ENCODE data around the gene RPS6KA5. TPM values are rescaled to one million over a fixed set of nuclear protein-coding genes. Genes with fewer than 3 reads are reported as not detected.
"Not testable (repeated sequence)": the region's sequence is repeated elsewhere in the genome, so short reads cannot be mapped to it uniquely, and the experiment has no call there.

RPS6KA5 gene
- total and polyA plus RNA-seq, 5 experiments from 2014 or later, result 12.3 to 23.2 (median 14.5) TPM

DNA sequence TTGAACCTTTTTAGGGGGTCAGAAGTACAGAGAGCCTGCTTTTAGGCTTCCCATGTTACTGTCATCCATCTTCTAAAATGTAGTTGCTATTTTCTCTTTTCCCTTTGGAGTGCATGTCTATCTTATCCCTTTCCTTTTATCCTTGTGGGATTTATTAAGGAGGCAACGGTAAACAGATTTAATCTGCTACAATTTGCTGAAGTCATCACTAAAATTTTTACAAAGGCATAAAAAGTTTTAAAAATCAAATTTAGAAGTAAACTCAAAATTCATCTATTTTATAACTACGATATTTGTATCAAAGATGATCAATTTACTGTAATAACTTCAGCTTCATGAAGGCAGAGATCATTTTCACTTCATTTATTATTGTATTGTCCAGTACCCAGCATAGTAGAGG, 118.7 kb downstream of the RPS6KA5 start:
- Mint-ChIP-seq H3K4me1 (peaks cover 0 to 13% (median 0%) of the 10 kb centered on the region in 4 donors), H3K9me3 (peaks cover 8 to 36% (median 26%) of the 10 kb centered on the region in 9 donors), H3K36me3 (peaks cover 49 to 79% (median 65%) of the 10 kb centered on the region in 3 donors), H3K27me3 (no peaks in the 10 kb centered on the region), H3K27ac (no peak overlapping the region), H3K4me3 (no peak overlapping the region)
- no peak for DNase-seq
- POLR2A ChIA-PET, result no interaction called here
- no peak for ATAC-seq

DNA sequence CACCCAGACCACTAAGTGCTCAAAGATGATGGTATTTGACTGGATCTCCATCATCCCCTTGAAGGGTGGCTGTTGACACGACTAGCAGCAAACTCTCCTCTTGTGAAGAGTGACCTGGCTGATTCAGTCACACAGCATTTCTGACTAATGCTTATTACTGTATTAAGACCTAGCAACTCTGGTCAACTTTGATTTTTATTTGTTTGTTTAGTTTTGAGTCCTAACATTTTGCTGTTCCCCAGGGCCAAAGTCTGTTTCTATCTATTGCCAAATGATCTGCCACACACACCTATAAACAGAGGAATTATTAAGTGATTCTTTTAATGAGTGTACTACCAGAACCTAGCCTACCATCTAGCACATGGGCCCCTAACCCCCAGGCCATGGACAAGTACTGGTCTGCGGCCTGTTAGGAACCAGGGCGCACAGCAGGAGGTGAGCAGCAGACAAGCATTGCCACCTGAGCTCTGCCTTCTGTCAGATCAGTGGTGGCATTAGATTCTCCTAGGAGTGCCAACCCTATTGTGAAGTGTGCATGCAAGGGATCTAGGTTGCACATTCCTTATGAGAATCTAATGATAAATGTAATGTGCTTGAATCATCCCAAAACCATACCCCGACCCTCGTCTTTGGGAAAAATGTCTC, 120.0 kb downstream of the RPS6KA5 start:
- H3K36me3 Mint-ChIP-seq, result peaks cover 50 to 72% (median 60%) of the 10 kb centered on the region in 3 donors
- POLR2A ChIA-PET, result no interaction called here
- peaks cover 0 to 9% (median 0%) of the 10 kb centered on the region in 4 donors for H3K4me1 Mint-ChIP-seq
- DNase-seq (no peak), ATAC-seq (no peak)
- no peaks in the 10 kb centered on the region for H3K27me3 Mint-ChIP-seq
- no peak overlapping the region for H3K27ac Mint-ChIP-seq
- no peak overlapping the region for H3K4me3 Mint-ChIP-seq
- H3K9me3 Mint-ChIP-seq, result peaks cover 8 to 36% (median 26%) of the 10 kb centered on the region in 9 donors

DNA sequence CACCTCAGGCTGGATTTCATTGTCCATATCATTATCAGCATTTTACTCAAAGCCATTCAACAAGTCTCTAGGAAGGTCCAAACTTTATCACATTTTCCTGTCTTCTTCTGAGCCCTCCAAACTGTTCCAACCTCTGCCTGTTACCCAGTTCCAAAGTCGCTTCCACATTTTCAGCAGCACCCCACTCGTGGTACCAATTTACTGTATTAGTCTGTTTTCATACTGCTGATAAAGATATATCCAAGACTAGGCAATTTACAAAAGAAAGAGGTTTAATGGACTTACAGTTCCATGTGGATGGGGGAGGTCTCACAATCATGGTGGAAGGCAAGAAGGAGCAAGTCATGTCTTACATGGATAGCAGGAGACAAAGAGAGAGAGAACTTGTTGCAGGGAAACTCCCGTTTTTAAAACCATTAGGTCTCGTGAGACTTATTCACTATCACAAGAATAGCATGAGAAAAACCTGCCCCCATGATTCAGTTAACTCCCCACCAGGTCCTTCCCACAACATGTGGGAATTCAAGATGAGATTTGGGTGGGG, 121.1 kb downstream of the RPS6KA5 start:
- H3K4me1 Mint-ChIP-seq, H3K27me3 Mint-ChIP-seq, POLR2A ChIA-PET, ATAC-seq, DNase-seq, H3K4me3 Mint-ChIP-seq, H3K27ac Mint-ChIP-seq: not testable (repeated sequence)
- peaks cover 8 to 36% (median 26%) of the 10 kb centered on the region in 9 donors for H3K9me3 Mint-ChIP-seq
- H3K36me3 Mint-ChIP-seq, result peaks cover 50 to 70% (median 60%) of the 10 kb centered on the region in 3 donors

DNA sequence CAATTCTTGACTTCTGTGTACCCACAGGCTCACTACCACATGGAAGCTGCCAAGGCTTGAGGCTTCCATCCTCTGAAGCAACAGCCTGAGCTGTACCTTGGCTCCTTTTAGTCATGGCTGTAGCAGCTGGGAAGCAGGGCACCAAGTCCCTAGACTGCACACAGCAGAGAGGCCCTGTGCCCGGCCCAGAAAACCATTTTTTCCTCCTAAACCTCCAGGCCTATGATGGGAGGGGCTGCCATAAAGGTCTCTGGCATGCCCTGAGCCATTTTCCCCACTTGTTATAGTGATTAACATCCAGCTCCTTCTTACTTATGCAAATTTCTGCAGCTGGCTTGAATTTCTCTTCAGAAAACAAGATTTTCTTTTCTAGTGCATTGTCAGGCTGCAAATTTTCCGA, 121.8 kb downstream of the RPS6KA5 start:
- peaks cover 50 to 68% (median 60%) of the 10 kb centered on the region in 3 donors for H3K36me3 Mint-ChIP-seq
- H3K27ac Mint-ChIP-seq, result no peak overlapping the region
- POLR2A ChIA-PET, result no interaction called here

DNA sequence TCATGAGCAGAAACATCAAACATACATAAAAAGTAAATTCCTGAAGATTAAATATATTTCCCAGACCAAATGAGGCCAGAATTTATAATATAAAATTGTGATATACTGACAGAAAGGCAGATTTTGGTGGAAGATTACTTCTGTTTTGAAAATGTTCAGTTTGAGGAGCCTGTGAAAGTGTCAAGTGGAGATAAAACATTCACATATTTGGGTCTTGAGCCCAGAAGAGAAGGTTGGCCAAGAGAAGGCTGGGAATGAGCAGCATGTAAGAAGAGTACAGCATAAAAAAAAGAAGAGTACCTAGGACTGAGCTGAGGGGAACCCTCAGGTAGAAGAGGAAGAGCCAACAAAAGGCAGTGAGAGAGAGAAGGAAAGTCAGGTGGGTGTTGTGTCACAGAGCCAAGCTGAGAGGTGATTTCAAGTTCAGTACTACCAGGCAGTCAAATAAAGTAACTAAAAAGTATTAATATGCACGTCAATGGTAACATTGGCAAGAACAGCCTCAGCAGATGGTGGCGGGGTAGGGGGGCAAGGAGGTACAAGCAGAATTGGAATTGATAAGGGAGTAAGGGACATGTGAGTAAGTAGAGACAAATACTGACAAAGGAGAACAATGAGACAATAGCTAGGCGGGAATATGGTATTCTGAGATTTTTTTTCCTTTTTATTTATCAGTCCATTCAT, 123.5 kb downstream of the RPS6KA5 start:
- no peak for DNase-seq
- peaks cover 0 to 6% (median 0%) of the 10 kb centered on the region in 4 donors for H3K4me1 Mint-ChIP-seq
- H3K9me3 Mint-ChIP-seq, result peaks cover 8 to 36% (median 26%) of the 10 kb centered on the region in 9 donors
- POLR2A ChIA-PET, result no interaction called here
- no peak overlapping the region for H3K4me3 Mint-ChIP-seq
- H3K27ac Mint-ChIP-seq, result peak overlapping the region in 1 of 10 donors; percentile 45
- no peaks in the 10 kb centered on the region for H3K27me3 Mint-ChIP-seq
- H3K36me3 Mint-ChIP-seq, result peaks cover 45 to 55% (median 50%) of the 10 kb centered on the region in 3 donors
- no peak for ATAC-seq

More for the DNA sequence above, 121.8 kb downstream of the RPS6KA5 start:
- no peaks in the 10 kb centered on the region for H3K27me3 Mint-ChIP-seq
- no peak overlapping the region for H3K4me3 Mint-ChIP-seq
- no peak for ATAC-seq
- DNase-seq, result no peak
- H3K9me3 Mint-ChIP-seq, result peaks cover 8 to 36% (median 26%) of the 10 kb centered on the region in 9 donors
- H3K4me1 Mint-ChIP-seq, result peaks cover 0 to 9% (median 0%) of the 10 kb centered on the region in 4 donors

DNA sequence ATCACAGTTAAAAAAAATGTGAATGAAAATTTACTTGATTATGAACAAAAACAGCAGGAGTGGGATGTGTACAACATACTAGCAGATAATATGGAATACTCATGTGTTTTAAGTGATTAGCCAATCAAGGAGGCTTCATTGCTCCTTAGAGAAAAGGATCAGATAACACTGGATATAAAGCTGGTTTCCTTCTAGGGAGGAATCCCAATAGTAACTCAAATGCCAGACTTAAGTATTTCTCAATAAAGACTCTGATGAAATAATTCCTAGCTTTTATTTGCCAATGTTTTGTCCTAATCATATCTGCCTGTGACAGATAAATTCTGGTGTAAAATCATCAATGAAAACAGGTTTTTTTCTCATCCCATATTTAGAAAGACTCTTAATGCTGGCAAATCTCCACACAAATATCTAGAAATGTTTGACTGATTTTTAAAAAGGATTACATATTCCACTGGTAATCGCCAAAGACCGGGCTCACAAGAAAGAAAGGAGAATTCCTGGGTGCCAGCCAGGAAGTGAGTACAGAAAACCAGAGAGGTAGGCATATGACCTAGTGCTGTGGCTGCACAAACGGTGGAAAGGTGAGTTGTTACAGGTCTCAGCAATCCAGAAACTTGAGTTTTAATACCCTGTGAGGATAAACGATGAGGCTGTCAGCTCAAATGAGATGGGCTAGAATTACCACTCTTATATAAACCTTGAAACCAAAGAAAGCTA, 135.7 kb downstream of the RPS6KA5 start:
- Mint-ChIP-seq H3K4me3 (no peak overlapping the region), H3K27me3 (no peaks in the 10 kb centered on the region), H3K36me3 (peaks cover 0 to 39% (median 4%) of the 10 kb centered on the region in 3 donors), H3K9me3 (no peaks in the 10 kb centered on the region), H3K27ac (peak overlapping the region in 1 of 10 donors; percentile 29), H3K4me1 (peaks cover 0 to 2% (median under 1%) of the 10 kb centered on the region in 4 donors)
- no peak for ATAC-seq
- POLR2A ChIA-PET, result interaction anchor here (0.7 kb wide), 1 partner anchor 269 kb away, joined by 3 read pairs; no protein-coding TSS in a partner anchor
- DNase-seq, result no peak

DNA sequence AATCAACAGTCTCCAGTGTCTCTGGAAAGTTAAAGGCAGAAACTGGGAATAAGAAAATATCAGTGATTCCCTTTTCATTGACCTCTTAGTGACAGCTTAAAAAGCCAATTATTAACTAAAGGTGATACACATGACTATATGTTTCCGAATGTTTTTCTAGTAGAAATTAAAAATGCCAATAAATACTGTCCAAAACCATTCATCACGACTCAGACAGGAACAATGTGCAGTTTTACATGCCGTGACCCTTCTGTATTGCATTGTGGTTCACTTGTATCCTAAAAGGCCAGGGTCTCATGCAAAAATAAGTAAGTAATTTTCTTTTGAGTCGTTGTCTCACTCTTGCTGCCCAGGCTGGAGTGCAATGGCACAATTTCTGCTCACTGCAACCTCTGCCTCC, 138.3 kb downstream of the RPS6KA5 start:
- H3K27ac Mint-ChIP-seq, result no peak overlapping the region
- peaks cover 4 to 56% (median 17%) of the 10 kb centered on the region in 3 donors for H3K36me3 Mint-ChIP-seq
- POLR2A ChIA-PET, result no interaction called here

GRCh38 chr14:90911121-90911520, 149.3 kb downstream of the RPS6KA5 start:
- peaks cover 0 to 22% (median 4%) of the 10 kb centered on the region in 3 donors for H3K36me3 Mint-ChIP-seq
- DNase-seq (no peak), ATAC-seq (no peak)
- POLR2A ChIA-PET, result no interaction called here
- H3K27me3 Mint-ChIP-seq, result no peaks in the 10 kb centered on the region
- H3K9me3 Mint-ChIP-seq, result no peaks in the 10 kb centered on the region
- H3K4me3 Mint-ChIP-seq, result no peak overlapping the region
- H3K27ac Mint-ChIP-seq, result no peak overlapping the region
- peaks cover 8 to 16% (median 9%) of the 10 kb centered on the region in 4 donors for H3K4me1 Mint-ChIP-seq

More for the DNA sequence above, 138.3 kb downstream of the RPS6KA5 start:
- Mint-ChIP-seq H3K4me1 (peaks cover 0 to 4% (median 0%) of the 10 kb centered on the region in 4 donors), H3K27me3 (no peaks in the 10 kb centered on the region), H3K4me3 (no peak overlapping the region), H3K9me3 (no peaks in the 10 kb centered on the region)
- DNase-seq (no peak), ATAC-seq (no peak)

GRCh38 chr14:90907178-90907577, 153.3 kb downstream of the RPS6KA5 start:
- Mint-ChIP-seq H3K9me3 (no peaks in the 10 kb centered on the region), H3K27ac (peak overlapping the region in 1 of 10 donors; percentile 9), H3K4me1 (peaks cover 0 to 7% (median 0%) of the 10 kb centered on the region in 4 donors), H3K27me3 (no peaks in the 10 kb centered on the region), H3K4me3 (no peak overlapping the region), H3K36me3 (peaks cover 0 to 29% (median 2%) of the 10 kb centered on the region in 3 donors)
- ATAC-seq, result no peak
- DNase-seq, result no peak
- POLR2A ChIA-PET, result no interaction called here

DNA sequence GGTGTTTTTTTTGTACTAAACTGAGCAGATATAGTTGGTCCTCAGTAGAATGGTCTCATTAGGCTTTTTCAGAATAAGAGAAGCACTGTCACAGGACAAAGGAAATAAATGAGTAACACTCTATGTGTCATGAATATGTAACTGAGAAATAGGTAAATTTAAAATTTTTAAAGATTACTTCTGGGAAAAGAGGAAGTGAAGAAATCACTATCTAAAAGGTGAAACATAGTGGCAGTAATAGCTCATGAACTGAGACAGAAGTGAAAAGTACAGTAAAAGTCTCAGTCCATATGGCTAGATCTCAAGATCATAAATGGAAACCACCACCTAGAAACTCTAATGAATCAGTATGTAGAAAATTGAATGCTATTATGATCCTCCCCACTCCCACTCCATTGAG, 154.9 kb downstream of the RPS6KA5 start:
- Mint-ChIP-seq H3K4me3 (no peak overlapping the region), H3K9me3 (no peaks in the 10 kb centered on the region), H3K27me3 (no peaks in the 10 kb centered on the region), H3K27ac (no peak overlapping the region), H3K36me3 (peaks cover 0 to 27% (median 0%) of the 10 kb centered on the region in 3 donors), H3K4me1 (peaks cover 0 to 7% (median 0%) of the 10 kb centered on the region in 4 donors)
- no peak for DNase-seq
- ATAC-seq, result no peak
- POLR2A ChIA-PET, result no interaction called here

DNA sequence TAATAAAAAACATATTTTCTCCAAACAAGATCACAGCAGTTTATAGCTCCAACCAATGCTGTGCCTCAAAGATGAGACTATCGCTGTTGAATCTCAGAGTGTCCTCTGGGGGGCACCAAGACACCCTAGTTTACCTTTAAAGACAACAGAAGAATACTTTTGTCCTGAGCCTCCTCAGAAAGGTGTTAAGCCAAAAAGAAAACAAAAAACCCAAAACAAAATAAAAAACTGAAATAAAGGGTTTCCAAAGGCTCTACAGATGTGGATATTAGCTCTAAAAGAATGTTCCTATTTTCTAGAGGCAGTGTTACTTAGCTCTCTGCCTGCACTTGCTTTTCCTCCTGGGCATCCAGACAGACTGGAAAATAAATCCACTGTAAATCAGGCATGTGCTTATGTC, 157.3 kb downstream of the RPS6KA5 start:
- peaks cover 0 to 7% (median 0%) of the 10 kb centered on the region in 4 donors for H3K4me1 Mint-ChIP-seq
- ATAC-seq (peak; percentile 76 to 87), DNase-seq (peak; percentile 14 to 79 (median 54))
- no peak overlapping the region for H3K4me3 Mint-ChIP-seq
- peaks cover 0 to 43% (median 12%) of the 10 kb centered on the region in 3 donors for H3K36me3 Mint-ChIP-seq
- POLR2A ChIA-PET, result interaction anchor here (0.9 to 1.7 kb wide), 4 partner anchors 158 to 274 kb away, joined by 3 to 9 read pairs (median 4); partner anchors contain the start of gene RPS6KA5
- H3K27me3 Mint-ChIP-seq, result no peaks in the 10 kb centered on the region
- no peaks in the 10 kb centered on the region for H3K9me3 Mint-ChIP-seq
- H3K27ac Mint-ChIP-seq, result no peak overlapping the region

DNA sequence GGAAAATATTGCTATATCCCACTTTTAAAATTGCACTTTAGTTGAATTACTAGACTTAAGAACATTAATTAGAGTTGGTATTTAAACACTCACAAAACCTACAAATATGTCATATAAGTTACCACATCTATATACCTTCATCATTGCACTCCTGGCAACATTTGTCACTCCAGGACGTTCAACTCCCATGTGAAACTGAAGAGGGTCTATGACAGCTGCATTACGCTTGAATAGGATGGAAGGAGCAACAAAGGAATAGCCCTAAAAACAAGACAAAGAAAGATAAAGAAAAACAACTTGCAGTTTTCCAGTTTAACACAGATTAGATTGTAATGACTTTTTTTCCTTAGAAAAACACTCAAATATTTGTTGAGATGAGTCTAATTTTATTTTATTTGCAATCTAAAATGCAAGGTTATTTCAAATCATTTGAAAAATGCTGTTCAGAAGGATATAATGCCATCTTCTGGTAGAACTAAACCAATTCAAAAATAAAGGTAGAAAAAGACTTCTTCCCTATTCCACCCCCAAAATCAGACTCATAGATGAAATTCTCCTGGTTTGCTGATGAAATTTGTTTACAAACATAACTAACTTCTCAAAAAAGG, 159.9 kb downstream of the RPS6KA5 start:
- no peak overlapping the region for H3K27ac Mint-ChIP-seq
- peaks cover 0 to 61% (median 21%) of the 10 kb centered on the region in 3 donors for H3K36me3 Mint-ChIP-seq
- no peaks in the 10 kb centered on the region for H3K27me3 Mint-ChIP-seq
- H3K4me3 Mint-ChIP-seq, result no peak overlapping the region
- H3K9me3 Mint-ChIP-seq, result no peaks in the 10 kb centered on the region
- peaks cover 0 to 3% (median 0%) of the 10 kb centered on the region in 4 donors for H3K4me1 Mint-ChIP-seq
- no peak for ATAC-seq
- DNase-seq, result no peak
- POLR2A ChIA-PET, result no interaction called here
